Measurements from ENCODE around the gene RETREG3. TPM values are rescaled to one million over a fixed set of nuclear protein-coding genes. Genes with fewer than 3 reads are reported as not detected.

The RETREG3 gene
- total and polyA plus RNA-seq, 2 experiments from 2014 or later = 48.0 to 56.4 TPM

DNA sequence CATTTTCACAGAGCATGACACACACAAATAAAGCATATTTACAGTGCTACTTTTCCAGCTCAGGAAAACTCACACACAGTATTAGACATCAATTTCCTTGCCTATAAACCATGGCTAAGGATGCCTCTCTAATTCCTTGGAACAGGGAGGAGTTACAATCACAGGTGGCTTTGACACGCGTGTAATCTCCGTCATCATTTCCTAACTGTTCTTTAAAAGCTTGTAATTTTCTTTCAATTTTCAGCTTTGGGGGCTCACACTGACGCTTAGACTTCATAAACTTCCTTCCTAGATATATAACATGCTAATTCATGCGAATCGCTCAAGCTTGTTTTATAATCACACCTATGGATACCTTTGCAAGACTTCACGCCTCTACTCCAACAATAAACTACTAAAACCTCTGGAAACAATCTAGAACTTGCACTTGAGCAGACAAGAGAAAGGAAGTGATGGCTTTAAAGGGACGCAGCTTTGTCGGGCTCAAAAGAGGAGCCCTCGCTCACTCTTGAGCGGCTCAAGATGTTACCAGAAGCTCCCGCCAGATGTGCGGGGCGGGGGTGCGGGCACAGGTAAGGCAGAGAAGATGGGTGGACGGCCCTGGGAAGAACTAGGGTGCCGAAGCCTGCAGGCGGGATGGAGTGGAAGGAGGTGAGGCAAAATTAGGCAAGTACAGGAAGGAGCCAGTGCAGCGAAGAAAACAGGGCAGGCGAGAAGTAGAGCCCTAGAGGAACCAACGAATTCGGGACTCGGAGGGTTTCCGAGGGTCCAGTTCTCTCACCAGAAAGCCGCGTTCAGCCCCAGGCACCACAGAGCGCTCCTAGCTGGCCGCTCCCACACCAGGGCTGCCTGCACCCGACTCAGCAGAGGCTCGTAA is 631 bp downstream of the RETREG3 start:
- peaks cover 18% of the 10 kb centered on the region for H3K36me3 ChIP-seq
- no peaks in the 10 kb centered on the region for H3K9me3 ChIP-seq (ENCODE audit: low read depth)
- H3K4me1 ChIP-seq (ENCODE audit: low read depth) = peaks cover 17% of the 10 kb centered on the region
- no peaks in the 10 kb centered on the region for H3K27me3 ChIP-seq
- TF ChIP-seq, protein P1, sequence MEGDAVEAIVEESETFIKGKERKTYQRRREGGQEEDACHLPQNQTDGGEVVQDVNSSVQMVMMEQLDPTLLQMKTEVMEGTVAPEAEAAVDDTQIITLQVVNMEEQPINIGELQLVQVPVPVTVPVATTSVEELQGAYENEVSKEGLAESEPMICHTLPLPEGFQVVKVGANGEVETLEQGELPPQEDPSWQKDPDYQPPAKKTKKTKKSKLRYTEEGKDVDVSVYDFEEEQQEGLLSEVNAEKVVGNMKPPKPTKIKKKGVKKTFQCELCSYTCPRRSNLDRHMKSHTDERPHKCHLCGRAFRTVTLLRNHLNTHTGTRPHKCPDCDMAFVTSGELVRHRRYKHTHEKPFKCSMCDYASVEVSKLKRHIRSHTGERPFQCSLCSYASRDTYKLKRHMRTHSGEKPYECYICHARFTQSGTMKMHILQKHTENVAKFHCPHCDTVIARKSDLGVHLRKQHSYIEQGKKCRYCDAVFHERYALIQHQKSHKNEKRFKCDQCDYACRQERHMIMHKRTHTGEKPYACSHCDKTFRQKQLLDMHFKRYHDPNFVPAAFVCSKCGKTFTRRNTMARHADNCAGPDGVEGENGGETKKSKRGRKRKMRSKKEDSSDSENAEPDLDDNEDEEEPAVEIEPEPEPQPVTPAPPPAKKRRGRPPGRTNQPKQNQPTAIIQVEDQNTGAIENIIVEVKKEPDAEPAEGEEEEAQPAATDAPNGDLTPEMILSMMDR (IDR thresholded peaks at IDR 0.05; ENCODE audit: low read depth, low read length) = peak; percentile 47
- peak overlapping the region; percentile 97 for H3K4me3 ChIP-seq
- peak overlapping the region; percentile 98 for H3K27ac ChIP-seq
- DNase-seq (ENCODE audit: low read depth in 1 of 2, low spot score in 1 of 2) = no peak

DNA sequence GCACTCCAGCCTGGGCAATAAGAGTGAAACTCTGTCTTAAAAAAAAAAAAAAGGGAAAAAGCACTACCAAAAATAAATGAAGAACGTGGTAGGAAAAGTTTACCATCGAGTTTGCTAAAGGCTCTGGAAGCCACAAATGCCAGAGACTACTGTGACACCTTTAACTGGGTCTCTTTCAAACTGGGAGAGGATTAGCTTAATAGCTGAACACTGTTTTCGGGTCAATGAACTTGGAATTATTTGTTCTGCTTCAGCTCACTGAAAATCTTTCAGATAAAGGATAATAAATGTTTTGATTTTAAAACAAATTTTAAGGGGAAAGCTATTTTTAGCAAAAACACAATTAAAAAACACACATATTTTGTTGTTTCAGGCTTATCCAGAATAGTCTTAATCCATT is 1.4 kb downstream of the RETREG3 start:
- H3K27me3 ChIP-seq = no peaks in the 10 kb centered on the region
- H3K9me3 ChIP-seq (ENCODE audit: low read depth) = no peaks in the 10 kb centered on the region
- DNase-seq (ENCODE audit: low read depth in 1 of 2, low spot score in 1 of 2) = no peak
- H3K4me3 ChIP-seq = peak overlapping the region; percentile 97
- peaks cover 17% of the 10 kb centered on the region for H3K4me1 ChIP-seq (ENCODE audit: low read depth)
- H3K27ac ChIP-seq = no peak overlapping the region
- TF ChIP-seq, protein P1 (IDR thresholded peaks at IDR 0.05; ENCODE audit: low read depth, low read length) = no peak
- H3K36me3 ChIP-seq = peaks cover 11% of the 10 kb centered on the region

DNA sequence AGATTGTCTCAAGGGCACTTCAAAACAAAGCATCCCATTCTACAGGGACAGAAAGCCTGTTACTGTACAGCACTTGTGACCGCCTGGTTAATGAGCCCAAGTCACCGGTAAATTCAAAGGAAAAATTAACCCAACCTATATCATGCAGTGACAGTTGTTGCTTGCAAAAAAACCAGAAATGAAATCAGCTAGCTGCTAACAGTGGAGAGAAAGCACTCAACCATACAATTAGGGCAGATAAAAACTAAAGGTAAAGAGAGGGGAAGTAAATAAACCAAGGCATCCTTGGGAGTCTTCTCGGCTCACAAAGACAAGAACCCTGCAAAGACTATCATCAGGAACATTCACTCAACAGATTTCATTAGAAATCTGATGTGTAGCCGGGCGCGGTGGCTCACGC is 5.9 kb downstream of the RETREG3 start:
- Histone ChIP-seq H3K9me3 (ENCODE audit: low read depth) (no peaks in the 10 kb centered on the region), H3K36me3 (no peaks in the 10 kb centered on the region), H3K27ac (no peak overlapping the region), H3K27me3 (no peaks in the 10 kb centered on the region), H3K4me1 (ENCODE audit: low read depth) (peaks cover 9% of the 10 kb centered on the region), H3K4me3 (no peak overlapping the region)
- TF ChIP-seq, protein P1 (IDR thresholded peaks at IDR 0.05; ENCODE audit: low read depth, low read length) = no peak
- DNase-seq (ENCODE audit: low read depth in 1 of 2, low spot score in 1 of 2) = no peak

DNA sequence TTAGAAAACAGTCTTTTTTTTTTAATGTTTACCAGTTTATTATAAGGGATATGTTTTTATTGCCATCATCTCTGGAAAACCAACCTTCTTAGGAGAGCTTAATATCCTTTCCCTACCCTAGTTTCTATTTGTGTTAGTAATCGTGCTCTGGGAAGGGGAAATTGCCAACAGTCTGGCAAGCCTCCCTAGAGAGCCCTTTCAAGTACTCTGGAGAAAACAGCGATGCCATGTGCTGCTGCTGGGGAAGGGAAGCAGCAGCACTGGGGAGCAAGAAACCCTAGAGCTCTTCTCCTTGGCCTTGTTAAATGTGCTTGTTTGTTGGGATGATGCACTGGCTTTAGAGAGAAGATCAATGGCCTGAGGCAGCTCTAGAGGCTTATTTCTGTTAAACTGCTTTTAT is 10.3 kb downstream of the RETREG3 start:
- no peak for DNase-seq (ENCODE audit: low read depth in 1 of 2, low spot score in 1 of 2)
- Histone ChIP-seq H3K27ac (no peak overlapping the region), H3K9me3 (ENCODE audit: low read depth) (no peaks in the 10 kb centered on the region), H3K36me3 (no peaks in the 10 kb centered on the region), H3K4me3 (no peak overlapping the region), H3K4me1 (ENCODE audit: low read depth) (no peaks in the 10 kb centered on the region), H3K27me3 (no peaks in the 10 kb centered on the region)
- TF ChIP-seq, protein P1 (IDR thresholded peaks at IDR 0.05; ENCODE audit: low read depth, low read length) = no peak

DNA sequence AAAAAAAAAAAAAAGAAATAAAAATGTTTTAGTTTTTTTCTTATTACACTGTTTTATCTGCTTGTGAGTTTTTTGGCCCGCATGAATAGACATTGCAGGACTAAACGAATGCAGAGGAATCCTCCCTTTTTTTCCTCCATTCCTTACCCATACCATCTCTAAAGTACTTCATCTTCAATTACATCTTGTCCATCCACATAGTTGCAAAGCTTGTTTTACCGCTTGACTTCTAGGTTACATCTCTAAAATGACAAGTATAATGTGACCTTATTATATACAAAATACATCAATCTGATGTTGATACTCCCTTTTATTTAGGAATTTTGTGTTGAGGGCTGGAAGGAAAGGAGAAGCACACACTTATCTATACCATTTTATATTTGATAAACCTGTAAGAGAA is 12.8 kb downstream of the RETREG3 start:
- DNase-seq (ENCODE audit: low read depth in 1 of 2, low spot score in 1 of 2) = no peak
- Histone ChIP-seq H3K4me3 (no peak overlapping the region), H3K9me3 (ENCODE audit: low read depth) (no peaks in the 10 kb centered on the region), H3K4me1 (ENCODE audit: low read depth) (no peaks in the 10 kb centered on the region), H3K27me3 (no peaks in the 10 kb centered on the region), H3K36me3 (no peaks in the 10 kb centered on the region), H3K27ac (no peak overlapping the region)
- TF ChIP-seq, protein P1 (IDR thresholded peaks at IDR 0.05; ENCODE audit: low read depth, low read length) = no peak

All from cardiac muscle cell (in vitro differentiated cells and primary cell).